ENCODE results near the gene ATP8A2.

The ATP8A2 gene

DNA sequence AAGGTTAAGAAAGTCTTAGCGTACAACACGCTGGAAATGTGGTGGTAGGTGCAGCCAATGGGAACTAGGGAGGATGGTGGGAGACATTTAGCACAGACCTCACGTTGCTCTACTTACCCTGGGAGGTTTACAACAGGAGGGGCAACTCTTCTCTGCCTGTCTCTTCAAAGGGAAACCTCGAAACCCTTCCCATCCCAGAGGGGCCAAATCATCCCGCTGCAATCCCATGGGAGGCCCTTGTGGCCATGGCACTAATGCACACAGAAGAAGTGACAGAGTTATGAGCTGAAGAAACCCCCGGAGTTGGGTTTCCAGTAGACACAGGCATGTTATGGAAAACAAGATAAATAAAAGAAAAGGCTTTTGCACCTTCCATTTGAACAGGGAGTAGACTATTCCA lies 644.4 kb downstream of the ATP8A2 start:
- Histone ChIP-seq H2AFZ (ENCODE audit: low read length) (no peak overlapping the region), H3K79me2 (ENCODE audit: low read length) (no peaks in the 10 kb centered on the region), H3K4me3 (ENCODE audit: low read length) (no peak overlapping the region), H3F3A (ENCODE audit: insufficient read depth, low read length) (no peaks in the 10 kb centered on the region), H3K27me3 (replicated peaks; ENCODE audit: insufficient read depth, low read length) (no peaks in the 10 kb centered on the region), H3K9me2 (replicated peaks; ENCODE audit: insufficient read depth, low read length) (no peaks in the 10 kb centered on the region), H3K36me3 (replicated peaks; ENCODE audit: insufficient read depth, low read length) (no peaks in the 10 kb centered on the region), H3K4me1 (ENCODE audit: low read length) (no peaks in the 10 kb centered on the region), H3K27ac (ENCODE audit: low read length) (no peak overlapping the region), H4K20me1 (ENCODE audit: insufficient read depth, low read length) (no peaks in the 10 kb centered on the region), H3K9me3 (replicated peaks; ENCODE audit: insufficient read depth, low read length) (no peaks in the 10 kb centered on the region), H3K4me2 (ENCODE audit: low read depth, low read length) (no peak overlapping the region), H3K9ac (ENCODE audit: low read length) (no peak overlapping the region)
- TF ChIP-seq EZH2 (optimal IDR thresholded peaks at IDR 0.05; ENCODE audit: low read depth, low read length), result no peak
- TF ChIP-seq, protein P1, sequence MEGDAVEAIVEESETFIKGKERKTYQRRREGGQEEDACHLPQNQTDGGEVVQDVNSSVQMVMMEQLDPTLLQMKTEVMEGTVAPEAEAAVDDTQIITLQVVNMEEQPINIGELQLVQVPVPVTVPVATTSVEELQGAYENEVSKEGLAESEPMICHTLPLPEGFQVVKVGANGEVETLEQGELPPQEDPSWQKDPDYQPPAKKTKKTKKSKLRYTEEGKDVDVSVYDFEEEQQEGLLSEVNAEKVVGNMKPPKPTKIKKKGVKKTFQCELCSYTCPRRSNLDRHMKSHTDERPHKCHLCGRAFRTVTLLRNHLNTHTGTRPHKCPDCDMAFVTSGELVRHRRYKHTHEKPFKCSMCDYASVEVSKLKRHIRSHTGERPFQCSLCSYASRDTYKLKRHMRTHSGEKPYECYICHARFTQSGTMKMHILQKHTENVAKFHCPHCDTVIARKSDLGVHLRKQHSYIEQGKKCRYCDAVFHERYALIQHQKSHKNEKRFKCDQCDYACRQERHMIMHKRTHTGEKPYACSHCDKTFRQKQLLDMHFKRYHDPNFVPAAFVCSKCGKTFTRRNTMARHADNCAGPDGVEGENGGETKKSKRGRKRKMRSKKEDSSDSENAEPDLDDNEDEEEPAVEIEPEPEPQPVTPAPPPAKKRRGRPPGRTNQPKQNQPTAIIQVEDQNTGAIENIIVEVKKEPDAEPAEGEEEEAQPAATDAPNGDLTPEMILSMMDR (IDR thresholded peaks at IDR 0.05; ENCODE audit: low read length), result no peak
- TF ChIP-seq EZH2phosphoT487 (IDR thresholded peaks at IDR 0.05; ENCODE audit: low read length), result no peak
- no peak for DNase-seq

DNA sequence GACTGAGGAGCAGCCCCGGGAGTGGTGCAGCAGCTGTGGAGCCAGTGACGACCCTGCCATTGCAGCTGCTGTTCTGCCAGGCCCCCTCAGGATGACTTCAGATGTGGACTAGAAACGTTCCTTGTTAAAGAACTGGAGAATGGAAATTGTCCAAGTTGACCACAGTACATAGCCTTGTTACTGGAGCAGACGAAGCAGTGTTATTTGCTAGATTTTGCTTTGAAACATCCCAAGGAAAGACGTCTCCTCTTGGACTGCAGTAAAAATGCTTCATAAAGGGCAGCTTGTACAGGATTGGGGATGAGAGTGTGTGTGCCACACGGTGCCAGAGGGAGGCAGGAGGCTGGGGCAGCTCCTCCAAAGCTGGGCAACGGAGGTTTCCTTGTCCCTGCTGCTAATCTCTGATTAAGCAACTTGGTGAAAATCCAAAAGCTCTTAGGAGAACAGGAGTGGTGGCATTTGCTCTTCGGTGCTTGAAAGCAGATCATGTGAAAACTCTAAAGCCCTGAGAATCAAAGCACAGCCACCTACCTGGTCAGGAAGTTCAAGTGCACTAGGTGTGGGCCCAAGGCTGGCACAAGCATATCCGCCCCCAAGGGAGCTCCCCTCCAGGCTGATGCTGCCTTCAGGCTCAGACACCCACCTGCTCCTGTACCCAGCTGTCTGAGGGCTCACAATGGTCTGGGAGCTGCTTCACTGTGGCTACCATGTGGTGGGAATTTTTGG lies 645.6 kb downstream of the ATP8A2 start:
- Histone ChIP-seq H3K79me2 (ENCODE audit: low read length) (no peaks in the 10 kb centered on the region), H4K20me1 (ENCODE audit: insufficient read depth, low read length) (no peaks in the 10 kb centered on the region), H3K9me3 (replicated peaks; ENCODE audit: insufficient read depth, low read length) (no peaks in the 10 kb centered on the region), H3K4me2 (ENCODE audit: low read depth, low read length) (no peak overlapping the region), H3K9me2 (replicated peaks; ENCODE audit: insufficient read depth, low read length) (no peaks in the 10 kb centered on the region), H2AFZ (ENCODE audit: low read length) (no peak overlapping the region), H3K4me3 (ENCODE audit: low read length) (no peak overlapping the region), H3K4me1 (ENCODE audit: low read length) (no peaks in the 10 kb centered on the region), H3K27ac (ENCODE audit: low read length) (no peak overlapping the region), H3F3A (ENCODE audit: insufficient read depth, low read length) (no peaks in the 10 kb centered on the region), H3K27me3 (replicated peaks; ENCODE audit: insufficient read depth, low read length) (no peaks in the 10 kb centered on the region), H3K36me3 (replicated peaks; ENCODE audit: insufficient read depth, low read length) (no peaks in the 10 kb centered on the region), H3K9ac (ENCODE audit: low read length) (no peak overlapping the region)
- no peak for TF ChIP-seq EZH2phosphoT487 (IDR thresholded peaks at IDR 0.05; ENCODE audit: low read length)
- no peak for TF ChIP-seq EZH2 (optimal IDR thresholded peaks at IDR 0.05; ENCODE audit: low read depth, low read length)
- TF ChIP-seq, protein P1 (IDR thresholded peaks at IDR 0.05; ENCODE audit: low read length), result no peak
- DNase-seq, result no peak

DNA sequence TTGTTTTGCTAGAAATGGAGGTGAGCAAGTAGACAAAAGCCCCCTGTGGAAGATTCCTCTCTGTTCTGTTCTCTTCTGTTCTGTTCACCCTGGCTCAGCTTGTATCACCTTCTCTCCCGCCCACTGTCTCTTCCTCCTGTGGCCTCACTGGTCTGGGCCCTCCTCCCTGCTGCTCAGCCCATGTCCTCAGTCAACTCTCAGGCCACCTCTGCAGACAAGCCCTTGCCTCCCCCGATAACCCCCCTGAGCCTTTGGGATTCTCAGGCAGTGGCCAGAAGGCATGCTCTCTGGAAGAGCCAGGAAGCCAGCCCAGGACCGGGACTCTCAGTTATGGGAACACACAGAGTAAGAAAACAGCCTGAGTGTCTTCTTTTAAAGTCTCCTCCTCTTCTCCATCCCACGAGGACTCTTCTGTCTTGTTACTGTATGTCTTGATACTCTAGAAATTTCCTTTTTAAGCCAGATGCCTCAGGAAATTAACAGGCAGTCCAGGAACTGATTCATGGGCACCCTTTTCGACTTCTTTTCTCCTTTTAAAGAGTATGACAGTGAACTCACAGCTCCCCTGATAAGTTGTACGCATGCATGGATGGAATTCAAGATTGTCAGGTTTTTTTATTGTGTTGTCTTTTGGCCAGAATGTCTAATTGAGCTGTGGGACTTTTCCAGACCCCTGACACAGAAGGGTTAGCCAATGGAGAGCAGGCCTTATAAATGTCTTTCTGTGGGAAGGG lies 646.3 kb downstream of the ATP8A2 start:
- H3K4me1 ChIP-seq (ENCODE audit: low read length), result no peaks in the 10 kb centered on the region
- no peak overlapping the region for H3K4me3 ChIP-seq (ENCODE audit: low read length)
- no peak overlapping the region for H3K4me2 ChIP-seq (ENCODE audit: low read depth, low read length)
- H3K27me3 ChIP-seq (replicated peaks; ENCODE audit: insufficient read depth, low read length), result no peaks in the 10 kb centered on the region
- no peaks in the 10 kb centered on the region for H3K36me3 ChIP-seq (replicated peaks; ENCODE audit: insufficient read depth, low read length)
- H3K79me2 ChIP-seq (ENCODE audit: low read length), result no peaks in the 10 kb centered on the region
- no peaks in the 10 kb centered on the region for H3F3A ChIP-seq (ENCODE audit: insufficient read depth, low read length)
- H4K20me1 ChIP-seq (ENCODE audit: insufficient read depth, low read length), result no peaks in the 10 kb centered on the region
- no peaks in the 10 kb centered on the region for H3K9me2 ChIP-seq (replicated peaks; ENCODE audit: insufficient read depth, low read length)
- no peak overlapping the region for H2AFZ ChIP-seq (ENCODE audit: low read length)
- H3K9ac ChIP-seq (ENCODE audit: low read length), result no peak overlapping the region
- H3K27ac ChIP-seq (ENCODE audit: low read length), result no peak overlapping the region
- TF ChIP-seq EZH2 (optimal IDR thresholded peaks at IDR 0.05; ENCODE audit: low read depth, low read length) (no peak), EZH2phosphoT487 (IDR thresholded peaks at IDR 0.05; ENCODE audit: low read length) (no peak)
- TF ChIP-seq, protein P1 (IDR thresholded peaks at IDR 0.05; ENCODE audit: low read length), result no peak
- DNase-seq, result no peak
- no peaks in the 10 kb centered on the region for H3K9me3 ChIP-seq (replicated peaks; ENCODE audit: insufficient read depth, low read length)

Data from MM.1S (cell line).